HepG2 (cell line): Measurements from ENCODE around the gene PCNT. TPM values are rescaled to one million over a fixed set of nuclear protein-coding genes. Genes with fewer than 3 reads are reported as not detected.

Source experiments
- ARHGAP35 ChIP-seq: sonication (generic); formaldehyde crosslinking; IDR thresholded peaks from 2 replicates; pipeline ENCODE4 v1.9.0; 2022; ENCODE audit warnings: mild to moderate bottlenecking, inconsistent platforms, moderate library complexity, missing genetic modification reagents, borderline replicate concordance
- E2F2 ChIP-seq: sonication (generic); formaldehyde crosslinking; IDR thresholded peaks from 2 replicates; pipeline ENCODE4 v1.4.0; 2020; ENCODE audit warnings: missing genetic modification reagents, borderline replicate concordance
- GABPB1 ChIP-seq: IDR thresholded peaks from 2 replicates; pipeline ENCODE4 v1.6.1; 2016; ENCODE audit warnings: mild to moderate bottlenecking, missing genetic modification reagents, moderate library complexity, missing compliant biosample characterization
- GATA4 ChIP-seq: sonication (generic); IDR thresholded peaks from 2 replicates; pipeline ENCODE4 v1.6.1; 2016; ENCODE audit warnings: antibody characterized with exemption, low read depth, borderline replicate concordance
- HBP1 ChIP-seq: IDR thresholded peaks from 2 replicates; pipeline ENCODE4 v1.6.1; 2016; ENCODE audit warnings: low read depth, control low read depth
- HCFC1 ChIP-seq: fragments of 150-350 bp; IDR thresholded peaks from 2 replicates; pipeline ENCODE4 v1.6.1; 2014; ENCODE audit warnings: low read depth, low read length
- HES4 ChIP-seq: sonication (generic); formaldehyde crosslinking; IDR thresholded peaks from 2 replicates; pipeline ENCODE4 v1.9.0; 2021; ENCODE audit warnings: mild to moderate bottlenecking, missing genetic modification reagents, borderline replicate concordance
- MAZ ChIP-seq, 2 experiments: sonication (generic) in 1 of 2; formaldehyde crosslinking in 1 of 2; IDR thresholded peaks; 2 replicates each; pipeline versions ENCODE4 v1.5.0 to v1.6.1; 2012 to 2020; ENCODE audit warnings: low read depth in 2 of 2, mild to moderate bottlenecking in 2 of 2, borderline replicate concordance in 1 of 2, improper control_type of control experiment in 1 of 2, low read length in 1 of 2, missing genetic modification reagents in 1 of 2, moderate library complexity in 1 of 2
- MXD3 ChIP-seq: IDR thresholded peaks from 2 replicates; pipeline ENCODE4 v1.6.1; 2016; ENCODE audit warnings: mild to moderate bottlenecking, missing biosample characterization, missing genetic modification reagents
- NFYB ChIP-seq: sonication (generic); formaldehyde crosslinking; IDR thresholded peaks from 2 replicates; pipeline ENCODE4 v1.4.0; 2020; ENCODE audit warnings: missing genetic modification reagents
- SIN3A ChIP-seq: IDR thresholded peaks from 2 replicates; pipeline ENCODE4 v1.6.1; 2011; ENCODE audit warnings: low read depth, mild to moderate bottlenecking, control low read depth, low read length, borderline replicate concordance
- SMAD1 ChIP-seq: sonication (generic); formaldehyde crosslinking; IDR thresholded peaks from 2 replicates; pipeline ENCODE4 v1.4.0; 2020; ENCODE audit warnings: missing genetic modification reagents, low read depth, mild to moderate bottlenecking, borderline replicate concordance
- THRA ChIP-seq: sonication (generic); formaldehyde crosslinking; IDR thresholded peaks from 2 replicates; pipeline ENCODE4 v1.4.0; 2020; ENCODE audit warnings: missing genetic modification reagents, borderline replicate concordance
- ZBTB2 ChIP-seq: sonication (generic); formaldehyde crosslinking; IDR thresholded peaks from 2 replicates; pipeline ENCODE4 v1.8.0; 2022; ENCODE audit warnings: low read depth, missing genetic modification reagents
- ZBTB33 ChIP-seq: sonication (generic); formaldehyde crosslinking; IDR thresholded peaks from 2 replicates; pipeline ENCODE4 v1.4.0; 2020; ENCODE audit warnings: missing genetic modification reagents
- ZNF121 ChIP-seq: sonication (generic); formaldehyde crosslinking; IDR thresholded peaks from 2 replicates; pipeline ENCODE4 v1.5.0; 2020; ENCODE audit warnings: mild to moderate bottlenecking, missing genetic modification reagents
- polyA plus RNA-seq, 8 experiments: library from polyadenylated mRNA; depleted of rRNA in 3 of 8; stranded (reverse) in 7 of 8; unstranded in 1 of 8; fragments of >200 nt; fragmentation: Illumina TruSeq in 4 of 8; extraction: Trizol in 4 of 8; gene quantifications; 2 replicates each; pipeline versions ENCODE4 v1.2.1 to v1.2.3, GENCODE V29; 2011 to 2016; ENCODE audit warnings: low read depth in 4 of 8, missing spikeins in 1 of 8, mixed read lengths in 1 of 8; ENCODE audit not compliant: insufficient read depth in 1 of 8
- total RNA-seq, 5 experiments: library from RNA; depleted of rRNA; stranded (reverse); fragments of >200 nt; fragmentation: Illumina TruSeq; extraction: Trizol; gene quantifications; 2 replicates each; pipeline ENCODE4 v1.2.3, GENCODE V29; 2016; ENCODE audit warnings: low read depth in 1 of 5

Gene PCNT
- total and polyA plus RNA-seq, 2 of the 13 experiments (the other 11 are each of a cell fraction or from before 2014, with no cell fraction given) = 5.6 to 12.4 TPM

- TF ChIP-seq ZBTB33 (CRISPR knock-in tag) (no peak), GABPB1 (CRISPR knock-in tag) (peak; percentile 16; the same call in 1 of the 2 replicates), GATA4 (no peak), MXD3 (no peak), E2F2 (CRISPR knock-in tag) (peak; percentile 63; the same call in 1 of the 2 replicates), SMAD1 (no peak), ZNF121 (CRISPR knock-in tag) (no peak), HES4 (peak; percentile 29; the same call in 1 of the 2 replicates), SIN3A (peak; percentile 52; the same call in 1 of the 2 replicates), ARHGAP35 (CRISPR knock-in tag) (peak; percentile 62; the same call in 1 of the 2 replicates), HBP1 (CRISPR knock-in tag) (0 out of 2 replicates have a peak, but pooled peaks have one; percentile 4), HCFC1 (no peak), MAZ (IDR thresholded peaks at IDR 0.05; ENCODE audit: borderline replicate concordance, low read depth, low read length) (peak; percentile 37; the same call in 1 of the 2 replicates), MAZ (CRISPR knock-in tag; IDR thresholded peaks at IDR 0.05; ENCODE audit: low read depth) (peak; percentile 53), THRA (CRISPR knock-in tag) (no peak), ZBTB2 (peak; percentile 16; the same call in 1 of the 2 replicates), NFYB (CRISPR knock-in tag) (no peak)
Observed at GRCh38 chr21:46324390-46325072, 575 bp downstream of the PCNT start (continued).
